Measurements from ENCODE around the gene TPST1. TPM values are rescaled to one million over a fixed set of nuclear protein-coding genes. Genes with fewer than 3 reads are reported as not detected.
"Not testable (repeated sequence)": the region's sequence is repeated elsewhere in the genome, so short reads cannot be mapped to it uniquely, and the experiment has no call there.

The TPST1 gene
- total RNA-seq, 1 donor from 2014 or later: 20.9 TPM

DNA sequence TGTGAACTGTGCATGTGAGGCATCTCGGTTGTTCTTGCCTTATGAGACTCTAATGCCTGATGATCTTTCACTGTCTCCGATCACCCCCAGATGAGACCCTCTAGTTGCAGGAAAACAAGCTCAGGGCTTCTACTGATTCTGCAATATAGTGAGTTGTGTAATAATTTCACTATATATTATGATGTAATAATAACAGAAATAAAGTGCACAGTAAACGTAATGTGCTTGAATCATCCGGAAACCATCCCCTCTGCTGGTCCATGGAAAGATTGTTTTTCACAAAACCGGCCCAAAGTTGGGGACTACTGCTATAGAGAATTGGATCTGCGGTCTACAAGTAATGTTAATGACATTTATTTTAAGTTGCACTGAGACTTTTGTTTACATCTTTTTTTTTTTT, 126.7 kb downstream of the TPST1 start:
- no peak for DNase-seq (ENCODE audit: low spot score)

GRCh38 chr7:66333443-66333842, 128.3 kb downstream of the TPST1 start:
- no peak for DNase-seq (ENCODE audit: low spot score)

- no peak for DNase-seq (ENCODE audit: low spot score)
Measured at GRCh38 chr7:66335318-66335717, 130.2 kb downstream of the TPST1 start.

DNA sequence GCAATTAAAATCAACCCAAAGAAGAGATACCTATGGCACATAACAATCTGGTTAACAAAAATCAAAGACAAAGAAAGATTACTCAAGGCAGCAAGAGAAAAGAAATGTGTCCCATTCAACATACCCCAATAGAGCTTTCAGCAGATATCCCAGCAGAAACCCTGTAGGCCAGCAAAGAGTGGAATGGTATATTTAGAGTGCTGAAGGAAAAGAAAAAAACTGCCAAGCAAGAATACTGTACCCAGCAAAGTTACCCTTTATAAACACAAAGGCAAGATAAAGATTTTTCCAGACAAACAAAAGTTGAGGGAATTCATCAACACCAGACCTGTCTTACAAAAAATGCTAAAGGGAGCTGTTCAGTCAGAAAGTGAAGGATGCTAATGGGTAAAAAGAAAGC, 131.6 kb downstream of the TPST1 start:
- no peak for DNase-seq (ENCODE audit: low spot score)

GRCh38 chr7:66339141-66339540, 134.0 kb downstream of the TPST1 start:
- DNase-seq (ENCODE audit: low spot score): no peak

- no peak for DNase-seq (ENCODE audit: low spot score)
Measured at GRCh38 chr7:66344166-66344565, 139.0 kb downstream of the TPST1 start.

- DNase-seq (ENCODE audit: low spot score): no peak
Measured at GRCh38 chr7:66348531-66348930, 143.4 kb downstream of the TPST1 start.

- no peak for DNase-seq (ENCODE audit: low spot score)
Measured at GRCh38 chr7:66348959-66349358, 143.8 kb downstream of the TPST1 start.

GRCh38 chr7:66352071-66352470, 146.9 kb downstream of the TPST1 start:
- no peak for DNase-seq (ENCODE audit: low spot score)

GRCh38 chr7:66353547-66353946, 148.4 kb downstream of the TPST1 start:
- no peak for DNase-seq (ENCODE audit: low spot score)

- no peak for DNase-seq (ENCODE audit: low spot score)
Measured at GRCh38 chr7:66355756-66356155, 150.6 kb downstream of the TPST1 start.

GRCh38 chr7:66356277-66356721, 151.2 kb downstream of the TPST1 start:
- DNase-seq (ENCODE audit: low spot score): no peak

DNA sequence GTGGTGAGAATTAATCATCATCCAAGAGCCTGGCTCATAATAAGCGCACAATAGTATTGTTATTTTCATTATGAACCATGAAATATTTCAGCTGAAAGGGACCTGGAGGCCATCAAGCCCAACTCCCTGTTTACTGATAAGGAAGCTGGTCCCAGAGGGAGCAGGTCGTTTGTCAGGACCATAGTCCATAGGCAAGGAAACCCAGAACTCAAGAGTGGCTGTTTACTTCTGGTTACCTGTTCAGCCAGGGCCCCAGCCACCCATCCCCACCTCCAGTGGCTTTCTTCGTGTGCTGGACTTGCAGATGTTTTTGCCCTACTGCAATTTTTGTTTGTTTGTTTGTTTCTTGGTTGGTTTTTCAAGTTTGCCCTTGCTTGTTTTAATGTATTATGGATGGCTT, 152.0 kb downstream of the TPST1 start:
- no peak for DNase-seq (ENCODE audit: low spot score)

DNA sequence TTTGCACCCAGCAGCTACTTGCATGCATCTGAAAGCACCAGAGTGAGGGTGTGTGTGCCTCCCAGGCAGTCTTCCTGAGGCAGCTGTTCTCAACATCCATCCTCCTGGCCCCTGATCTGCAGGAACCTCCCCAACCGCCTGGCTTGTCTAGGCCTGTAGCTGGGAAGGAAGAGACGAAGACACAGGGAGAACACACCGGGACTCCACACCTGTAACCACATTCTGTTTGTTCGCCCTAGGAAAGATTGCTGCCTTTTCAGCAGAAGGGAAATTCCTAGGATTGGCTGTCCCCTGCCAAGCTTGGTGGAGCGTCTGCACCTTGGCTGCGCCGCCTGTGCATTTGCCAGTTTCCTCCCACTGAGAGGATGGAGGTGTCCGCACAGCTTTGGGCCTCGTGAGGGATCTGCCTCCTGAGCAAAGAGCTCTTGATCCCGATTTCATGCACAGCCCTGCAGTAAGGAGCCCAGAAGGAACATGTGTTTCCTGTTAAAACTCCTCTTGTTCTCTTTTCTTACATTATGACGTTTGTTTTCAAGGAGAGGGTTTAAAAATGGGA, 154.6 kb downstream of the TPST1 start:
- no peak for DNase-seq (ENCODE audit: low spot score)

GRCh38 chr7:66362136-66362535, 157.0 kb downstream of the TPST1 start:
- no peak for DNase-seq (ENCODE audit: low spot score)

DNA sequence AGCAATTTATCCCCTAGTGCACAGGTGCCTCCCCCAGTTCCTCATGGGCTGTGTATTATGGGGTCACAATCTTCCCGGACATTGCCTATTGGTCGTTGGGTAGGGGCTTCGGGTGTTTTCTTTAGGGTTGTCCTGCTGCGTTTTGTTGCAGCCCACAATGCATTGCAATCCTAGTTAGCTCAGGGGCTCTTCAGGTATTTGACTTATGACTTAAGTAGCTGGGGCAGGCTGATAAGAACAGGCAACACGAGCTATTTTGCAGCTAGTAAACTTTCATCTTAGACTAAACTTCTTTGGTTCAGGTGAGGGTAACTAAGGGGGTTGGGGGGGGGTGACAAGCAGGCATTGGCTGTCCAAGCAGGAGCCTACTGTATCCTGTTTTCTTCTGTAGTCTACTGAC, 158.5 kb downstream of the TPST1 start:
- DNase-seq (ENCODE audit: low spot score): no peak

- not testable (repeated sequence) for DNase-seq (ENCODE audit: low spot score)
Measured at GRCh38 chr7:66365031-66365430, 159.9 kb downstream of the TPST1 start.

DNA sequence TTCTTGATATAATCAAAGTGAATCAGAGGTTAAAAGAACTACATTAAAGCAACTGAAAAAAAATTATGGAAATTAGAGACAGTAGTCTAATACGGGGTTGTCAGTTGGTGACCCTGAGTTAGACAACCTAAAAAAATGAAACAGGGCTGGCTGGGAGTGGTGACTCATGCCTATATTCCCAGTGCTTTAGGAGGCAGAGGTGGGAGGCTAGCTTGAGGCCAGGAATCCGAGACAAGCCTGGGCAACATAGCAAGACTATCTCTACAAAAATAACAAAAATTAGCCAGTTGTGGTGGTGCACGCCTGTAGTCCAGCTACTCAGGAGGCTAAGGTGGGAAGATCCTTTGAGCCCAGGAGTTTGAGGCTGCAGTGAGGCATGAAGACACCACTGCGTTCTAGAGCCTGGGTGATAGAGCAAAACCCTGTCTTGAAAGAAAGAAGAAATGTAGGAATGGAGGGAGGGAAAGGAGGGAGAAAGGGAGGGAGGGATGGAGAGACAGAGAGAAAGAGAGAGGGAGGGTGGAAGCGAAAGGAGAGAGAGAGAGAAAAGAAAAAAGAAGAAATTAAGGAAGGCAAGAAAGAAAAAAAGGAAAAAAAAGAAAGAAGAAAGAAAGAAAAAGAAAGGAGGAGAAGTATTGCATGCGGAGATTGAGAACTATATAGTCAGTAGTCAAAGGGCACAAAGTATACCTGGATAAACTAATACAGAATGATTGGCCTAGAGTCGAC, 166.1 kb downstream of the TPST1 start:
- DNase-seq (ENCODE audit: low spot score): no peak

DNA sequence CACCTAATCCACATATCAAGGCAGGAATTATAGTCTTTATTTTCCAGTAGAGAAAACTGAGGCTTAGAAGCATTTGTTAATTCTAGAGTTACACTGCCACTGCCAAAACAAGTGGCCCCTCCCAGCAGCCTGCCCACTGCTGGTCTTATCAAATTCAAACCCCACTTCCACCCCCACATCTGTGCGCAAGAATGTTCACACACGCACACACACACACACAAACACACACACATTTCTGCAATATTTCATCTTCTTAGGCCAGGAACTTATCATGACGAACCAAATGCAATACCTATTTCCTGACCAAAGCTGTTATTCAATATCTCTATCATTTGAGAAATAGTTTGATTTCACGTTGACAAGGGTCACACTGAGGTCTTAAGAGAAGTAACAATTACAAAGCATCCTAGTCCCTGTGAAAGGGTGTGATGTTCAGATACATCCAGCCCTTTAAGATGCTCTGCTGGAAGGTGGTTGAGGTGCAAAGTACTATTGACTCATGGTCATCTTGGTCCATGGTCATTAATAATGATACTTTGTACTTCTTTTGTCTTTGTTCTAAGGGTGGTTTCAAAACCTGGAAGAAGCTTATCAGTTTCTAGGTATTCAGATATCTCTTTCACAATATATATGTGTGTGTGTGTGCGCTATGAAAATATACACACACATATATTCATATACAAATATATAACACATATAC, 169.2 kb downstream of the TPST1 start:
- not testable (repeated sequence) for DNase-seq (ENCODE audit: low spot score)

DNA sequence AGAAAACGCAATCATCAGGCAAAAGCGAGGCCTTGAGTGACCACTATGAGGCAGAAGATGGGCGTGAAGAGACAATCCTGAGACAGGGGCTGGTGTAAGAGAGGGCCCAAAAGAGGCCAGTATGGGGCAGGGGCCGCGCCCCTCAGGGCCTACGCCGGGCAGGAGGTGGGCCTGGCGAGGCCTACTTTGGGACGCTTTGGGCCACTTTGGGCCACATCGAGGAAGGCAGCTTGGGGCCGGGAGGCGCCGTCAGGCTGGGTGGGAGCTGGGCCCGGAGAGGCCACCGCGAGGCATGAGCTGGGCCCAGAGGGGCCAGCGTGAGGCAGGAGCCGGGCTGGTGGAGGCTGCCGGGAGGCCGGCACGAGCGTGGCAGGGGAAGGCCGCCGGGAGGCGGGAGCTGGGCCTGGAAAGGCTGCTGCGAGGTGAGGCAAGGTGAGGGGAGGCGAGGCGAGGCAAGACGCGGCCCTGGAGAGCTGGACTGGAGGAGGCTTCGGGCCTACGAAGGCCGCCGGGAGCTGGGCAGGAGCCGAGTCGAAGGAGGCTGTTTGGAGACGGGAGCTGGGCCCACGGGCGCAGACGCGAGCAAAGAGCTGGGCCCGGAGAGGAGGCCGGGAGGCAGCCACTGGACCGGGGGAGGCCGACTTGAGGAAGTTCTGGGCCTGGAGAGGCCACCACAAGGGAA, 171.3 kb downstream of the TPST1 start:
- DNase-seq (ENCODE audit: low spot score): no peak

- no peak for DNase-seq (ENCODE audit: low spot score)
Measured at GRCh38 chr7:66377045-66377444, 171.9 kb downstream of the TPST1 start.

DNA sequence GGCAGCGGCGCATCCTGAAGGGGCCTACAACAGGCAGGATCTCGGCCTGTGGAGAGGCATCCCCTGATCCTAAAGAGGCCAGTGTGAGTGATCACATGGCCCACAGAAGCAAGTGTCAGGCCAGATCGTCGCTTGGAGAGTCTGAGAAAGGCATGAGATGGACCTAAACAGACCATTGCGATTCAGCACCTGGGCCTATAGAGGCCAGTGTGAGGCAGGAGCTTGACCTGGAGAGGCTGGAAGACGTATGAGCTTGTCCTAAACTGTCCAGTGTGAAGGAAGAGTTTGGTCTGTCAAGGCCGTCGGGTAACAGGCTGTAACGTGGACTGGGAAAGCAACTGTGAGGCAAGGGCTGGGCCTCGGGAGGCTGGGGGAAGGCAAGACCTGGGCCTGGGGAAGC, 172.6 kb downstream of the TPST1 start:
- DNase-seq (ENCODE audit: low spot score): no peak
